ENCODE data around the gene PTPRF.

DNA sequence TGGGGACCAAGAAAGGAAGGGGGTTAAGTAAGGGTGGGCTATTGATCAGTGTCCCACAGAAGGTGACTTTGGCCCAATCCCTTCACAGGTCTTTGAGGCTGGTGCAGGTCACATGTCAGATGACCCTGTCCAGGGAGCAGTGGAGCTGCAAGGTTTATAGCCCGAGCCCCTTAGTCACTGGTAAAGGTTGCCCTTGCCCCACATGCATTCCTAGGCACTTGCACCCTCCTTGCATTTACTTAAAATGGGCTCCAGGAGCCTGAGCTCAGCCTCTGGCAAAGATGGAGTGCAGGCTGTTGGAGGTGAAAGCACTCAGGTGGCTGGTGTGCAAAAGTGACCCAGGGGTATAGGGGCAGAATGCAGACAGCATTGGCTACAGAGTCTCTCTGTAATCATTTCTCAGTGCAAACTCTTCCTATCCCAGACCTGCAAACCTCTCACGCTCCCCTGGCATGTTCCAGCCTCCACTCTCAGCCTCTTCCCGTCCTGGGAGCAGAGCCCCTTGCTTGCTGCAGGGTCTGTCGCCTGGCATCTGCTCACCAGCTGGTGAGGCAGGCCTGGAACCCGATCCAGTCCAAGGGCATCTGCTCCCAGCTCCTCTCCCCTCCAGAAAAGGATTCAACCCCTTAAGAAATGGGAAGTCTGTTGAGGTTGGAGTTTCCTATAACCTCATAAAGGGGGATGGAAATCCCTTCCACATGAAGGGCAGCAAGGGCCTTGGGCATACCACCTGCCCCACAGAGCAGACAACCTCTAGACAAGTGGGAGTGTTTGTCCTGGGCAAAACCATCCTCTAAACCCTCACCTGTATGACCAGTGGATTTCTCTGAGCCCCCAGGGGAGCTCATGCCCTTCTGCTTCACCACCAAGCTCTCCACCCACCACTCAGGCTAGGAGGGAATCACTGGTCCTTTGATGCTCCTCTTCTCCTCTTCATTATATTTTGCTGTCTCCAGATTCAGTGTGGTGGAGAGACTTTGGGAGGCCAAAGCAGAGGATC lies 23.1 kb upstream of the PTPRF start:
- TF ChIP-seq CTCF (IDR thresholded peaks at IDR 0.05) (no peak), POLR2A (IDR thresholded peaks at IDR 0.05) (no peak)

All from lower leg skin (tissue), 3 donors.